Fibroblast of skin of abdomen (primary cell): Measurements from ENCODE around the gene CDH23.
A peak's percentile ranks its signal among the peaks of the same experiment; 100 is the strongest.

Source experiments
- DNase-seq: peaks from one replicate; pipeline ENCODE4 v3.0.0-alpha.2; 2013

CDH23 gene

DNA sequence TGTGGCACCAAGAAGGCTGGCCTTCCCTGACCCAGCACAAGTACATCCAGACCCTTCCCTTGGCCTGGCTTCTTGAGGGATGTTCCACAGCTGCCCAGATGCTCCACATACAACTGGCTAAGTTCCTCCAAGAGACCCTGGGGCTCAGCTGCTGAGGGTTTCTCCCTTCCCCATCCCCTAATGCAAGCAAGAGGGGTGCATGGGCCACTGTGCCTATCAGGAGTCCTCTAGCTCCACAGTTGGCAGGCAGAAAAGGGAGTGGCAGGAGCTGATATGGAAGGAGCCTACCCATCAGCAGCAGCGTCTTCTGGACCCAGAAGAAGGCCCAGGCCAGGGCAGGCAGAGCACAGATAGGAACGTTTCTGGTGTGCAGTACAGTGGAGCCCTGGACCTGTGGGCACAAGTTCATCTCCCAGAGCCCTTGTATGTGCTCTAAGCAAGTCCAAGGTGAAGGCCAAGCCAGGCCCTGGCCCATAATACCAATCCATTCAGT is 350.4 kb downstream of the CDH23 start:
- no peak for DNase-seq

DNA sequence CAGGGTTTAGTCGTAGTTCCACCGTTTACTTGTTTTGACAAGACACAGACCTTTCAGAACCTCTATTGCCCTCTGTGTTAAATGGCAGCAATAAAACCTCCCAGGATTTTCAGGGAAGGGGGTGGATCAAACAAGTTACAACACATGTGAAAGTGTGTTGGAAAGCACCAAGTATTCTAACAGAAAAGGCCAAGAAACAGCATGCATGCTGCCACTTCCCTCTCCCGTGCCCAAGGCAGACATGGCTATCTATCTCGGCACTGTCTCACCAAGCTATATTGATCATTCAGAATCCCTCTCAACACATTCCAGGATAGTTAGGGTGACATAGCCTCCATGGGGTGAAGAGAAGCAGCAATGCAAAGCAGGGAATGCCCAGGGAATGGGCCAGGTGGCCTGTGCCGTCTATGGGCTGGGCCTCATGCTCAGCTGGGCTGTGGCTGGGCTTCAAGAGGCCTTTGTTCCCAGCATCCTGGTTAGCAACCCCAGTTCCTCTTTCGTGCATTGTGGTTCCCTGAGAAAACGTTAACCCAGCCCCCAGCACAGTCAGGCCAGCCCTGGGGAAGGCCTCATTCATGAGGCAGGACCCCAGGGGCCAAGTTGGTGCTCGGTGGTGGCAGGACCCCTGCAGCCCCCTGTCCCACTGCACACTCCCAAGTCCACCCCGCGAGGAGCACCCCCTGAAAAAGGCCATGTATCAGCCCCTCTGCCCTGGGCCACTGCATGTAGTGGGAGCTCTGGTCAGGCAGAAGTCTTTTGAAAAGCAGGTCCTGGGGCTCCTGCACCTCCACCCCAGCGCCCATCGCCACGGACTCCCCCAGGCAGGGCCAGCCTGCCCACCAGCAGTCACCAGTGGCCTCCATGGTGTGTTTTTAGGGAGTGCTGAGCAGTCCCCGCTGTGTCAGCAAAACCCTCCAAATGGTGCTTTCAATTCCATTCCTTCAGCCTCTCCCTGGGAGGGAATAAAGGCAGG is 351.1 kb downstream of the CDH23 start:
- no peak for DNase-seq

DNA sequence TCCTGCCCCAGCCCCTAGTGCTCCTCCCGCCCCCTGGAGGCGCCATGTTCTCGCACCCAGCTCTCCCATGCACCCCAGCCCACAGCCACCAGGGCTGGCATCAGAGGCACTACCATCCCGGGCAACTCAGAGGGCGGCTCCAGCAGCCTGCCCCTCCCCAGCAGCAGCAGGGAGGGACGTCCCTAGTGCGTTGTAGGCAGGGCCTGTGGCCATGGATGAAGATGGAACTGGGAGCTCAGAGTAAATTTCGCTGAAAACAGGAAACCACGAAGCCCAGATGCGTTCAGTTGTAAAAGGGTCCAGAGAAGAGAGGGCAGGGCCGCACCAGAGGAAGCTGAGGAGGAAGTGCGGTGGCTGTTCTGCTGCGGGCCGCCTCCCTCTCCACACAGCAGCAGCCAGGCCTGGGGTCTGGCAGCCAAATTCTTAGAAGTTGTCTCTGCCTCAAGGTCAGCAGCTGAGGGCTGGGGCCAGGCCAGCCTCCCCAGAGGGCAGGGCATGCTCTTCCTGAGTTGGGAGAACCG is 352.0 kb downstream of the CDH23 start:
- no peak for DNase-seq

DNA sequence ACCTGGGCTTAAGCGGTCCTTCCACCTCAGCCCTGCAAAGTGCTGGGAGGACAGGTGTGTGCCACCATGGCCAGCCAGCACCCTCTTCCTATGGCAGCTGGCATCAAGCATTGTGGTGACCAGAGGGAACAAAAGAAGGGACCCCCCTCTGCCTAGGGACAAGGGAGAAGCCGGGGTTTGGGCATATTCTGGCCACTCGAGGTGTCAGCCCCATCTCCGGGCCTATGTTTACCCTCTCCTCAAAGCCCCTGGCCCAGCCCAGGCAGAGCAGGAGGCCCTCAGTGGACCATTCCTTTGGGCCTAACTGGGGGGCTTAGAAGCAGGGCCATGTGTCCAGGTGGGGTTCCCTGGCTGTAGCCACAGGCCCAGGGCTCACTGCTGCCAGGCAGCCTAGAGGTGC is 352.7 kb downstream of the CDH23 start:
- DNase-seq: no peak

DNA sequence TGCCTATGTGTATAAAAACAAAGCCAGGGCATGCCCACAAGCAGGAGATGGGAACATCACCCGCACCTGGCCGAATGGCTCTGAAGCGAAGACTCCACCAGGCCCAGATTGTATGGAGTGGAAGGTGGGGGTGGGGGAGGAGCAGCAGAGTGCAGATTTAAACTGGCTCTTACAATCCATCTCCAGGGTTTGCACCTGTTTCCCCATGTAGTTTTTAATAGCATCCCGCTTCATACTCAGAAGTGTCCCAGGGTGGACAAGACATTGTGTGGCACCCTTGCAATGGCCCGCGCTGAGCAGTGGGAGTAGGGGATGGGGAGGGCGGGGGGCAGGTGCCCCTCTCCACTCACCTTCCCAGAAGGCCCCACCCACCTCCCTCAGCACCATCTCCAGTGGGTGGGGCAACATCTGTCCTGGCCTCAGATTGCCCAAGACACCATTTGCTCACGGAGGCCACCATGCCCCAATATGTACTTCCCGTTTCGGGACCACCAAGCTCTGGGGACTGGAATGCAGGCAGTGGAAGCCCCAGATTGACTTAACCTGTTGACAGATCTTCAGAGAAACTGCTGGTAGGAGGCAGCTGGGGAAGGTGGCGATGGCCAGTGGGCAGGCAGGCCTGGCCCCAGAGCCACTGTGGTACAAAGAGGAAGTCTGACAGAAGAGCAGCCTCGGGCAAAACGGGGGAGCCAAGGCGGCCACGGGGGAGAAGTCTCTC is 353.6 kb downstream of the CDH23 start:
- DNase-seq: no peak

DNA sequence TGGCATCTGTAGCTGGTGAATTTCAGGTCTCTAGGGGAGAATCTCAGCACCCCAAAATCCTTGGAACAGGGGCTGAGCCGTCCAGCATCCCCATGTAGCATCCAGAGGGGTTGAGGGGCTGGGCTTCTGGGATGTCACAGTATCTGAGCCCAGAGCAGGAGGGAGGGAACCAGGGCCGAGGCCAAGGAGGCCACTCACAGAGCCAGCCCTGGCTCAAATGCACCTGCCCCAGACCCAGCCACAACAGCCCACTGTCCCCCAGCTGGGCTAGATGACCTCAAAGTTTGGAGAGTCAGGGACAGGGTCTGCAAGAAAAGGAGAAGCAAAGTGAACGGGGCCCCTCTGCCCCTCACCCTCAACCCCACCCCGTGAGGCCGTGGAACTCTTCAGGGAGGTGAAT is 354.3 kb downstream of the CDH23 start:
- no peak for DNase-seq

DNA sequence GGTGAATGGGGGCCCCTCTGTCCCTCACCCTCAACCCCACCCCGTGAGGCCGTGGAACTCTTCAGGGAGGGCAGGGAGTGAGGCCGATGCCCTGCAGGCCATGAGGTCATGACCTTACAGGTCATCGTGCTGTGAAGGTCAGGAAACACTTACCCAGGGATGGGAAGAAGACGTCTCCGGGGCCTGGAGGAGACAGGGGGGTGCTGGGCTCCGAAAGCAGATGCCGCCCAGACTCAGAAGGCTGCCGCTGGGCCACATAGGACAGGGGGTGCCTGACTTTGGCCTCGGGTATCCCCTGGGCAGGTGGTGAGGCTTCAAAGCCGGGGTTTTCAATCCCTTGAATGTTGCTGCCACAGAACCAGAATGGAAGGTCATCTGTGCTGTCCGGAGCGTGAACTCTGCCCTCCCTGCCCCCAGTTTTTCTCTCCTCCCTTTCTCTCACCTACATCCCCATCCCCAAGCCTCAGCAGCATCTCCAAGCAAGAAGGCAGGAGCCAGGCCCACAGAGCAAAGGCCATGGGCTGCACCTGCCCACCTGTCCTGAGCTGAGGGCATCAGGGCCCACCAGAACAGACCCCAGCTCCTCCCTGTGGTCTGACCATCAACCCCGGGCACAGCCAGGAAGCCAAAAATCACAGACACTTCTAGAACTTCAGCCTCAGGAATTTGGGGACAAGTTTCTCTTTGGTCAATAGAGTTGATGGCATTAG is 354.9 kb downstream of the CDH23 start:
- DNase-seq: no peak

DNA sequence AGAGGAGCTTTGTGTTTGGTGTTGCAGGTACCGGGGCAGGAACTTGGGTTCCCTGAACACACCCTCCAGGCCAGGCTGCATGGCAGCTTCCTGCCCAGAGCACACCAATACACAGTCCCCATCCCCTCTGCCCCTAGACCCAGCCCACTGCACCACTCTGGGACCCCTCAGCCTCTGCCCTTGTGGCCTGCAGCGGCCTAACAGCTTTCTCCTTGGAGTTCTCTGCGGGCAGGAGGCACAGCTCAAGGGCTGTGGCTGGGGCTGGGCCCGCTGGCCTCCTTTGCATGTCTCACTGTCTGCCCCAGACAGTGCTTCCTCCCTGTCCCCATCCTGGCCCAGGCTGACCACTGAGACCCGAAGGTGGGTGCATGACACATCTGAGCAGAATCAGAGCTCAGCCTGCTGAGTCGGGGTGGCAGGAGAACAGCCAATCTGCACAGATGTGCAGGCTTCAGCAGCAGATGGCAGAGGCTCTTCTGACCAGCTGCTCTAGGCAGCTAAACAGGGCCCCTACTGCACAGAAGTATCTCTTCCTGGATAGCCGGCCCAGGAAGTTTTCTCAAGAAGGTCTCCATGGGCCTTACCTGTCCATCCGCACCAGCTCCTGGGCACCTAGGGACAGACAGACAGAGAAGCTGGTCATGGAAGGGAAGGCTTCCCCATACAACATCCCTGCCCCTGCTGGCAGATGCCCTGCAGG is 355.8 kb downstream of the CDH23 start:
- DNase-seq: no peak

DNA sequence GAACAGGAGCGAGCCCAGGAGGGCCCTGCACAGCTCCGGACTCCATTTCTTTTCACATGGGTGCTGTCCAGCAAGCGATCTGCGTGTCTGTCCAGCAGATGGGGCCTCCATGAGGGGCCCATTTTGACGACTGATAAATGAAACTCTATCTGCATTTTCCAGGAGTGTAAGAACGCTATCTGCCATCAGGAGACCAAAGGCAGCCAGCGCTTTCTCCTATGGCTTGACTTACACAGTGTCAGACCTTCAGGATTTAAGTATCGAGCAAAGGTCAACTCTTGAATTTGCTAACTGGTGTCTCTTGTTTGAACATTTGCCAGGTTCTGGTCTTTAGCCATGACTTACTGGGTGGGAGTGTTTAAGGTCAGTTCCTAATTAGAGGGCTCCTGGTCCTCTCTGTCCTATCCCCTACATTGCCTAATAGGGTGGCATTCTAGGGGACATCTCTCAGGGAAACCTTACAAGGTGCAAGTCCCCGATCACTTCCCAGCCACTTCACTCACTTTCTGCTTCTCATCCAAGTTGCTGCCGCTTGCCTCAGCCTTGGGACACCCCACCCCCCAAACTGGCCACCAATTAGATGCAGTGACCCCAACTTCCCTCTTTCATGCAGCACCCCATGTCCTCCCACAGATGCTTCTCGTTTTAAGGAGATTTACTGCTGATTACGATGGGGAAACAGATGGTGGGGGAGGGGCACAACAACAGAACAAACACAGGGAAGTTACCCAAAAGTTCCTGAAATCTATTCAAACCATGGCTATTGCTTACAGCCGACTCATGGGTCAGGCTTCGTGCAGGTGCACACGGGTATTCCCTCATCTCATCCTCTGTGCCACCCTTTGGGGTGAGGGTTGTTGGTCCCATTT is 356.6 kb downstream of the CDH23 start:
- no peak for DNase-seq

DNA sequence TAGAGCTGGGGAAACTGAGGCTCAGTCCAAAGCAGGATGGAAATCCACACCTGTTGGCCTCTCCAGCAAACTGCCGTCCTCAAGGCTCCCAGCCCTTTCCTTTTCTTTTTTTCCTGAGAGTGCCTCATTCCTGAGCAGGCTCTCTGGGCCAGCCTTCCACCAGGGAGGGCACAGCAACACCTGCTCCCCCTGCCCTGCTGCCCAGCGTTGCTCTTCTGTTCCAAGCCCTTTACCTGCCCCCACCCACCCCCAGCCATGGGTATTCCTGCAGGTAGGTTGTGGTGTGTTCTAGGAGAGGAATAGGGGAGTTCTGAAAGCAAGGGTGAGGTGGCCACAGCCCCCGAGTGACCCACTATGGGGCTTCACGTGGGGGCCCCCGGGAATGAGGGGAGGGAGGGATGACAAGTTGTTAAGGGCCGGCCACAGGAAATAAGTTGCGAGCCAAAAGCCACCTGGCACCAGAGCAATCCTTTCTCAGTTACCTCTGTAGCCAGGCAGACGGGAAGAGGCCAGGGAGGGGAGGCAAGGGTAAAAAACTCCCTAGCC is 357.3 kb downstream of the CDH23 start:
- DNase-seq: no peak

DNA sequence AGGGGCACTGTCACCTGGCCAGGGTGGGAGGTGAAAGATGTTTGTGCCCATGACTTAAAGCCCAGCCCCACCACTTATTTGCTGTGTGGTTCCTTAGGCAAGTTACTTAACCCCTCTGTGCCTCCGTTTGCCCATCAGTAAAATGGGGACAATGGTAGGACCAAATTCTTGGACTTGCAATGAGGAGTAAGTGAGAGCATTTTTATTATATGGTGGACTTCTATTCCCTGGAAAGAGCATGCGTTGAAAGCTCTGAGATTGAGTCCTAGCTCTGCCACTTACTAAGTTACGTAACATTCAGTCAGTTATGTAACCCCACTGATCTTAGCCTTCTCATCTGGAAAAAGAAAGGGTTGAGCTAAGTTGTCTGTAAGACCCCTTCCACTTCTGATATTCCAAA is 357.8 kb downstream of the CDH23 start:
- DNase-seq: no peak

DNA sequence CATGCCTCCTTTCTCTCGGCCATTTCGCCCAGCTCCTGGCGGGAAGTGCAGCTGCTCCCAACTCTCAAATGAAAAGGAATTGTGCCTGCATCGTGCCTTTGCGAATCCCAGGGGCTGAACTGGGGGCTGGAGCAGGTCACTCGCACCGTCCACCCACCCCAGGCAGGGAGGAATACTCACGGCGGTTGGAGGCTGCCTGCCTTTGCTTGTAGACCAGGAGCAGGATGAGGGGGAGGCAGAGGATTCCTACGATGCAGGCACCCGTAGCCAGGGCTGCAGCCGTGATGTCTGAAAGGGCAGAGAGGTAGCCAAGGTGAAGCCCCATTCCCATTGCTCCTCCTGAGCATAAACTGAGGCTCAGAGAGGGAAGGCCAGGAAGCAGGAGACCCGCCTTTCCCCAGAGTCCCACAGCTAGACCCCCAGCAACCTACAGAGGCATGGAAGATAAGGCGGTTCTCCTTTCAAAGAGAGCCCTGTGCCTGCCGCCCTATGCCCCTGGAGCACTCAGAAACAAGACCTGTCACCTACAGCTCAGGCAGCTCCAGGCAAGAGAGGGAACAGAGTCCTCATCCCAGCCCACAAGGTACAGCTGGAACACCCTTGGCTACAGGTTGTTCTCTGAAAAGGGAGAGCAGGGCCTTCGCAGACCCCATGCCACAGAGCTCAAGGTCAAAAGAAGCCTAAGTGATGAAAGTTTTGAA is 358.6 kb downstream of the CDH23 start:
- DNase-seq: no peak

DNA sequence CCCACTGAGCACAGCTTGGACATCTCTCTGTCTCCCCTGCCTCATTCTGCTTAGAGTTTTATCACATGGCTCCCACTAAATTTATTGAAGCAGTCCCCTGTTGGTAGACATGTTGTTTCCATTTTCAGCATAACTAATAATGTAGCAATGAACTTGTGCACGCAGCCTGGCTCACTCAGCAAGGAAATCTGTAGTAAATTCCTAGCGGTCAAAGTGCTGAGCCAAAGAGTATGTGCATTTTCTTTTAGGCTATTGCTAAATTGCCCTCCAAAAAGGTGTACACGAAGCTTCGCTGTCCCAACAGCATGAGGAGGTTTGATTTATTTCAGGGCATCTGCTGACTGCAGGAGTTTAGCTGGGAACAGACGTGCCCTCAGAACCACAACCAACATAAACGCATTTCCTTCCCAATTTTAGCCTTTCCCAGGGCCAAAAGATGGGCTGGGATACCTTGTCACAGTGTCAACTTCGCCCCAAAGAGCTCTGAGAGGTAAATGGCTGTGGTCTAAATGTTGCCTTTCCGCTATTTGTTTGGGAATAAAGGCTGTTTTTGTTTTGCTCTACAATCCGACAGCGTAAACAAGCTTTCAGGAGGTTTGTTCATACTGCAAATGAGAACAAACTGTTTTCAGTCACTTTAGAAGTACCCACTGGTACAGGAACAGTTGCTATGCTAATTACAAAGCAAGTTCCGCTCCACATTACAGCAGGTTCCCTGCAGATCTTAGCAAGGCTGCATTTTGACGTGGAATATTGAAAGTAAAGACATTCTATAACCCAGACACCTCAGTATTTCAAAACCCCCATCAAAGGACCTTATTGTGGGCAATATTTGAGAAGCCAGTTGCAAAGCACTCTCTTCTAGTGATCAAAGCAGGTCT is 359.8 kb downstream of the CDH23 start:
- DNase-seq: peak; percentile 43

DNA sequence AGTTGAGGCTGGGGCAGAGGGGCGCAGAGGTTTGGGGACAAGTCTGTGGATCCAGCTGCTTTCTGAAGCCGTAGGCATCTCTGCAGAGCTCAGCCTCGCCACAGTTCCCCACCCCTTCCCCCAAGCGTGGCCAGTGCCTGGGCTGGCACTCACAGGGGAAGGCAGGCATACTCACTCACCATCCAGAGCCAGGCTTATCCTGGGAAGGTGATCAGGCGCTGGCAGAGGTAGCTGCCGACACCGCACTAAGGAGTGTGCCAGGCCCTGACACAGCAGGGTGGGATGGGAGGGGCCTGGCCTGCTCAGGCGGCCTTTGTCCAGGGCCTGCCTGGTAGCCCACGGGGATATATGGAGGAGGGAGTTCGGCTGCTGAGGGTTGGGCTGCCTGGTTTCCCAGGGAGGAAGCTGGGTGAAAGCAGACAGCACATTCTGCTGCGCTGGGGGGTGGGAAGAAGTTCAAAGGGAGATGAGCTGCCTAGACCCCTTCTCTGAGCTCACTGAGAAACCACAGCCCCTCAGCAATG is 360.7 kb downstream of the CDH23 start:
- no peak for DNase-seq

DNA sequence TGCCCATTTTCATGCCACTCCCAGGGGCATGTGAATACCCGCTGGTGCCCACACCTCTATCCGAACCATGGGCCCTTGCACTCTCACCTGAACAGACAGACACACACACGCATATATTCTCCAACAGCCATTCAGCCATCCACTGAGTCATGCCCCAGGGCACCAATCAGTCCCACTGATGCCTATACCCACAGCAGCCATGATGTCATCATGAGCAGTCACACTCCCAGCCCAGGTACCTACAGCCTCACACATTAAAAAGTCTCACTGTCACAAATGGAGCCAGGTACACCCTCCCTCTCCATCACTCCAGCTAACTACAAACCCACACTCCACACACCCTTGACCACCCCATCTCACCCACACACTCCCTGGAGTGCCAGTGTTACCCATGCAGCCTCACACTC is 364.4 kb downstream of the CDH23 start:
- DNase-seq: no peak

DNA sequence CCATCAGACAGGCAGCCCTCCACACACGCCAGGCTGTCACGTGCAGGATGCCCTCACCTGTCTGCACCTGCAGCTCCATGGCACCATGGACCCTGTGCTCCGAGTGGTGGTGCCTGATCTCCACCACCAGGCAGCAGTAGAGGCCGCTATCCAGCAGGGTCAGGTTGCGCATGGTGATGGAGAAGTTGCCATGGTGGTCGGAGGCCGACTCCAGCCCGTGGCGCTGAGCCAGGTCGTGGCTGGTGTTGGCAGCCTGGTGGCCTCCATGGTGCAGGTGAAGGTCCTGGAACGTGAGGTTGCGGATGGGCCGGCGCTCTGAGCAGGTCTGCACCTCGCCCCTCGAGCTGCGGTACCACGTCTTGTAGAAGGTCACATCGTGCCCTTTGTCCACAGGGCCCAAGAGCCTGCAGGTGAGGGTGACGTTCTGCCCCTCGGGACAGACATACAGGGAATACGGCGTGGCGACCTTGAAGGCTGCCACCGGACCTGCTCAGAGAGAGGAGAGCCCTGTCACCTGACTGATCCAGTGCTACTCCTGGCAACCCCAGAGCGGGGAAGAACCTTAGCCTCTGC is 364.9 kb downstream of the CDH23 start:
- DNase-seq: no peak

DNA sequence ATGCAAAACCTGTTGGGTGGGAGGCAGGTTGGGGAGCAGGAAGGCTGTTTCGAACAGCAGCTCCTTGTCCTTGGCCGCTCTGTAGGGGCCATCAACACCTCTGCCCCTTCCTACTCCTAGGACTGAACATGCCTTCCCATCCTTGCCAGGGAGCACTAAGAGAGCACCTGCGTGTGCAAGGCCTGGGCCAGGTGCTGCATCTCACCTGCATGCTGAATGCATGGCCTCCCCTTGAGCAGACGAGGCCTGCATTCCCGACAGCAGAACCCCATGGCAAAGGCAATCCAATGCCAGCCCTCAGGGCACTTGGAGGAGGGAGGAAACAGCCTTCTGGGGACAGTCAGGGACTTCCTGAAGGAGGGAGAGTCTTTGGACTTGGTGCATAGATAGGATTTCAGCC is 365.6 kb downstream of the CDH23 start:
- no peak for DNase-seq

DNA sequence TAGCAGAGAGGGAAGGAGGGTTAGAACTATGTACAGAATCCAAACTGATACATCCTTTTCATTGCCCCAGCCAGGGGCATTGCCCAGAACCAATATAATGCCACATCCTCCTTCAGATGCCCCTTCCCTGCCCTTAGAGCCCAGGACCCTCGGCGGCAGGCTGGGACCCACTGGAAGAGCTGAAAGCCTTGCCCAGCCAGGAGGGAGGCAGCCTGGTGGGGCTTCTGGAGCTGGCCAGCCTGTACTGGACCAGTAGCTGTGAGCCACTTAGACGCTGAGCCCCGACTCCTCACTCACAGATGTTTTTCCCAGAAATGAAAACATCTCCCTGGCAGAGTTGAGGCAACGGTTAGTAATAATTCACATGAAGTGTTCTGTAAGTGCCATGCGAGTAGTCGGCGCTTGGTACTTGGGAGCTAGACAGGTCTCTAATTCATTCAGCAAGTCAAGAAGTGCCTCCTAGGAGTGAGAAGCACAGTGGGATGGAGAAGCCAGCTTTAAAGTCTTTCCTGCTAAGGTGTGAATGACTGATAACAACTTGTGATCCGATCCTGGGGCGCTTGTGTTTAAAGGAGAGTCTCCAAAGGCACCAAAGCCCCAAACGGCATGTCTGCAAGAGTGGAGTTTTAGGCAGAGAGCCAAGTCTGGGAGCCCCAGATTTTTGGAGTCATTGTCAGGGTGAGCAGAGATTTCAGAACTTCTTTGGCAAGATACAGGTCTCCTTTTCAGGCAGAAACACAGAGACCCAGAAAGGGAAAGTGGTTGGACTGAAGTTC is 366.8 kb downstream of the CDH23 start:
- DNase-seq: peak; percentile 20
